PC-9 (cell line): ENCODE data around the gene FBXW12.

Experiments
- EZH2 ChIP-seq: fragments of 200-600 bp; sonication (generic); IDR thresholded peaks from 2 replicates; pipeline ENCODE4 v1.8.0; 2017; ENCODE audit warnings: antibody characterized with exemption, low read depth
- TF ChIP-seq, protein P1 (sequence below): fragments of 200-600 bp; sonication (generic); conservative IDR thresholded peaks from 2 replicates; pipeline ENCODE4 v1.6.1; 2017; ENCODE audit warnings: mixed run types, antibody characterized with exemption, mild to moderate bottlenecking, moderate library complexity

DNA sequence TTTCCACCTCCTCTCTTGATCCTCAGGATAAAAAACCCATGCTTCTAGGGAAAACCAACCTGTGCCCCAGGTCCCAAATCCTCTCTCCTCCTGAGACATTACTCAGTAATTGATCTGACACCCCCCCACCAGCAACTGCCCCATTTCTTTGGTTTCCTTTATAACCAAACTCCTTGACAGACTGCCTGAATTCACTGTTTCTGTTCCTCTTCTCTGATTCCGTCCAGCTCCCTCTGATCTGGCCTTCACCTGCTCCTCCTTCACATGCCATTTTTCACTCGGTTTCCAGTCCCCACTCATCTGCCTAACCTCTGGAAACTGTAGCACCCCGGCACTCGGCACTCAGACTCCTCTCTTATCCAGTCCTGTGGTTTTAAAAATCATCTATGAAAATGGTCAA is 65.8 kb downstream of the FBXW12 start:
- TF ChIP-seq, protein P1, sequence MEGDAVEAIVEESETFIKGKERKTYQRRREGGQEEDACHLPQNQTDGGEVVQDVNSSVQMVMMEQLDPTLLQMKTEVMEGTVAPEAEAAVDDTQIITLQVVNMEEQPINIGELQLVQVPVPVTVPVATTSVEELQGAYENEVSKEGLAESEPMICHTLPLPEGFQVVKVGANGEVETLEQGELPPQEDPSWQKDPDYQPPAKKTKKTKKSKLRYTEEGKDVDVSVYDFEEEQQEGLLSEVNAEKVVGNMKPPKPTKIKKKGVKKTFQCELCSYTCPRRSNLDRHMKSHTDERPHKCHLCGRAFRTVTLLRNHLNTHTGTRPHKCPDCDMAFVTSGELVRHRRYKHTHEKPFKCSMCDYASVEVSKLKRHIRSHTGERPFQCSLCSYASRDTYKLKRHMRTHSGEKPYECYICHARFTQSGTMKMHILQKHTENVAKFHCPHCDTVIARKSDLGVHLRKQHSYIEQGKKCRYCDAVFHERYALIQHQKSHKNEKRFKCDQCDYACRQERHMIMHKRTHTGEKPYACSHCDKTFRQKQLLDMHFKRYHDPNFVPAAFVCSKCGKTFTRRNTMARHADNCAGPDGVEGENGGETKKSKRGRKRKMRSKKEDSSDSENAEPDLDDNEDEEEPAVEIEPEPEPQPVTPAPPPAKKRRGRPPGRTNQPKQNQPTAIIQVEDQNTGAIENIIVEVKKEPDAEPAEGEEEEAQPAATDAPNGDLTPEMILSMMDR: no peak
- no peak for TF ChIP-seq EZH2
